HPDE6-E6E7 (cell line): Measurements from ENCODE around the gene IFI16.
"Not testable (repeated sequence)": the region's sequence is repeated elsewhere in the genome, so short reads cannot be mapped to it uniquely, and the experiment has no call there.

Experiments
- DNase-seq: peaks from one replicate; pipeline ENCODE4 v3.0.0; 2011; ENCODE audit warnings: missing footprints; ENCODE audit errors: extremely low spot score

Gene IFI16

GRCh38 chr1:159009704-159010361, at the start of gene IFI16:
TSS of gene IFI16 (plus strand) at chr1:159009907. CDS start at chr1:159014681, 4,774 bp downstream.
- peak; percentile 86 for DNase-seq

DNA sequence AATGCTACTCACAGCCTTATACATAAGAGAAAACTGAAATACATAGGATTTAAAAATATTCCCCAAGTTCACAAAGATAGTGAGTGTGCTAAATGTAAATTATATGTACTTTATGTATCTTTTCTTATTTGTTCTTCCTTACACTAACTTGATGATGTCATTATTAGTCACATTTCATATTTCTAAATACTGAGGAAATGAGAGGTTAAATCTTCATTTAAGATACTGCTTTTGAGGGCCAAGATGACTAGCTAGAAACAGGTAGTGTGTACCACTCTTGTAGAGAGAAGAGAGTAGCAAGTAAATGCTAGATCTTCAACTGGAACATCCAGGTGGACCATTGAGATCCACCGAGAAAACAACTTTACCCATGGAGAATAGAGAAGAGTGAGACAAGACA, 48.5 kb upstream of the IFI16 start:
- no peak for DNase-seq

GRCh38 chr1:158962983-158963382, 46.7 kb upstream of the IFI16 start:
- no peak for DNase-seq

- peak; percentile 15 for DNase-seq
Observed at GRCh38 chr1:158969166-158969565, 40.5 kb upstream of the IFI16 start.

- no peak for DNase-seq
Observed at GRCh38 chr1:158969855-158970254, 39.9 kb upstream of the IFI16 start.

GRCh38 chr1:158972841-158973240, 36.9 kb upstream of the IFI16 start:
- DNase-seq = peak; percentile 21

DNA sequence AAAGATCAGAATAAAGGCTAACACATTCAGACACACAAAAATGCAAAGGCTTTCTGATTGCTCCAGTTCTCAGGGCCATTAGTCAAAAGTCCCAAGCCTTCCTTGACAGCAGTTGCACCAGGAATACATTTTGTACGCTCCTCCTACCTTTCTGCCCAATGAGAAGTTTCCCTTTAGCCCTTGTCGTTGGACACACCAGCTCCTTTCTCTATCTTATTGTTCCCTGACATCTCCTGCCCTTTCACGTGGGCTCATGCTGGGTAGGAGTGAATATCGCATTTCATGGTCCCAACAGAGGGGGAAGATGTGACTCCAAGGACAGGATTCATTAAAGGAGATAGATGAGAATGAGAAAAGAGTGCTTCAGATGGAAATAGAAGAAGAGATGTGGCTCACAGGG, 33.5 kb upstream of the IFI16 start:
- DNase-seq = no peak

- DNase-seq = no peak
Observed at GRCh38 chr1:158978730-158979129, 31.0 kb upstream of the IFI16 start.

- no peak for DNase-seq
Observed at GRCh38 chr1:158979229-158979628, 30.5 kb upstream of the IFI16 start.

DNA sequence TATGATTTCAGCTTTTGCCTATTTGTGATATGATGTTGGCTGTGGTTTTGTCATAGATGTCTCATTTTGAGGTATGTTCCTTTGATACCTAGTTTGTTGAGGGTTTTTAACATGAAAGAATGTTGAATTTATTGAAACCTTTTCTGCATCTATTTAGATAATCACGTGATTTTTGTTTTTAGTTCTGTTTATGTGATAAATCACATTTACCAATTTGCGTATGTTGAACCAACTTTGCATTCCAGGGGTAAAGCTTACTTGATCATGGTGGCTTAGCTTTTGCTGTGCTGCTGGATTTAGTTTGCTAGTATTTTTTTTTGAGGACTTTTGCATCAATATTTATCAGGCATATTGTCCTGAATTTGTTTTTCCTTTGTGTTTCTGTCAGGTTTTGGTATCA, 26.5 kb upstream of the IFI16 start:
- DNase-seq = no peak

DNA sequence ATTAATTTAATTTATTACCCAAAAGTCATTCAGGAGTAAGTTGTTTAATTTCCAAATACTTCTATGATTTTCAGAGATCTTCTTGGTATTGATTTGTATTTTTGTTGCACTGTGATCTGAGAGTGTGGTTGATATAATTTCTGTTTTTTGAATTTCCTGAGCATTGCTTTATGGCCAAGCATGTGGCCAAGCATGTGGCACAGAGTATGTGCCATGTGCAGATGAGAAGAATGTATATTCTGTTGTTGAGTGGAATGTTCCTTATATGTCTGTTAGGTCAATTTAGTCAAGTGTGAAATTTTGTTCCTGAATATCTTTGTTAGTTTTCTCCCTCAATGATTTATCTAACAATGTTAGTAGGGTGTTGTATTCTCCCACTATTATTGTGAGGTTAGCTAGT, 25.3 kb upstream of the IFI16 start:
- no peak for DNase-seq

DNA sequence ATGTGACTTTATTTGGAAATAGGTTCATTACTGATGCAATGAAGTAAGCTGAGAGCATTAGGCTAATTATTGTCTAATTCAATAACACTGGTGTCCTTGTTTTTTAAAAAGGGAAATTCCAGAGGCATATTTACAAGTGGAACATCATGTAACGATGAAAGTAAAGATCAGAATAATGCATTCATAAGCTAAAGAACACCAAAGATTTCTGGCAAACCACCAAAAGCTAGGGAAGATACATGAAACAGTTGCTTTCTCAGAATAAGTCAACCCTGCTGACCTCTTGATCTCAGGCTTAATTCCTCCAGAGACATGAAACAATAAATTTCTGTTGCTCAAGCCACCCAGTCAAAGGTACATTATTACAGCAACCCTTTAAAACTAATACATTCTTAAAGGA, 20.3 kb upstream of the IFI16 start:
- no peak for DNase-seq

DNA sequence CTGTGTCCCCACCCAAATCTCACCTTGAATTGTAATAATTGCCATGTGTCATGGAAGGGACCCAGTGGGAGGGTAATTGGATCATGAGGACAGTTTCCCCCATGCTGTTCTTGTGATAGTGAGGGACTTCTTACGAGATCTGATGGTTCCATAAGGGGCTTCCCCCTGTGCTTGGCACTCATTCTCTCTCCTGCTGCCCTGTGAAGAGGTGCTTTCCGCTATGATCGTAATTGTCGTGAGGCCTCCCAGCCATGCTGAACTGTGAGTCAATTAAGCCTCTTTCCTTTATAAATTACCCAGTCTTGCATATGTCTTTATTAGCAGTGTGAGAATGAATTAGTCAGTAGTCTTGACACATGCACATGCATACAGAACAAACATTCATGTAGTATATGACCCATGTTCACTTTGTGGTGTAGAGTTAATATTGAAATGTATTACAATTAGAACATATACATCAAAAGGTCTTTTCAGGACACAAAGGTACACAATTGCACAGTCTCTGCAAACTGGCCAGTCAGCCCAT, 16.9 kb upstream of the IFI16 start:
- DNase-seq = no peak

DNA sequence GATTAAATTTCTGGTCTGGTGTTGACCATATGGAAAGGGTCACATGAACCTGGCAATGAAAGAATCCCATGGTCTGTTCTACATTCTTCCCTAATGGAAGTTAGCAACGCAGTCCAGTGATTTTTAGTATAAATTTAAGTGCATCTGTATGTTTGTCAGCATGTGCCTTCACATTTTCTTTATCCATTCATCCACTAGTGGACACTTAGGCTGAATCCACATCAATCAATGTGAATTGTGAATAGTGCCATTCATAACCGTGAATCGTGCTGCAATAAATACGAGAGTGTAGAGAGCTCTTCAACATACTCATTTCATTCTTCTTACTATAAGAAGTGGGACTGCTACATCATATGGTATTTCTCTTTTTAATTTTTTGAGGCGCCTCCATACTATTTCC, 12.7 kb upstream of the IFI16 start:
- no peak for DNase-seq

DNA sequence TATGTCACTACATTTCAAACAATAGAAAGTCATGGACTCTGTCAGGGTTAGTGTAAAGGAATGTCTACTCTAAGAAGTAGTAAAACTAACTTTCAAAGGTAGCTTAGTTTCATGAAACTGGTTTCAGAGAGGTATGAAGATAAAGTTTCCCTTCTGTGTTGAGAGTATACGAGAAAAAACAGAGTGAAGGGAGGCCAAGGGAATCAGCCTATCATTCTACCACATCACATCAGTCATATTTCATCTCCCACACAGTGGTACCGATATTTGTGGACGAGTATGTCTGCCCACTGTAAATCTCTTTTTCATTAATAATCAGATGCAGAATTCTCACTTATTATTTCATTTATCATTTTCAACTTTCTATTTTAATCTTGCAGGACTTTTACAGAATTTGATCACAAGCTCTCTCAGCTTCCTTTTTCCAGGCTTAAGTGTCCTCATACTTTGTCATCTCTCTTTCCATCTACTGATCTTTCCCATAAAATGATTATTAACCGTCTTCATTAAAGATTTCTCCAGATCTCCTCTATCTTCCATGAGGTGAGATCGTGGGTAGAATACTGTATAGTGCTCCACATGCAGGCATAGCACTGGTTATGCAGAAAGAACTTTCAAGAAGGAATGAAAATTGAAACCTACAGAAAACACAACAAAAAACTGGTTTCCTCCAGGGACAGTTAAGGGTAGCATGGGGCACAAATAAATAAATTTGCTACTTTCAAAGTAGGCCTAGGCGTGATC, 11.5 kb upstream of the IFI16 start:
- DNase-seq = no peak

GRCh38 chr1:158998781-158999161, 10.9 kb upstream of the IFI16 start:
- DNase-seq = no peak

GRCh38 chr1:158999316-159000069, 10.2 kb upstream of the IFI16 start:
- DNase-seq = no peak

- DNase-seq = no peak
Observed at GRCh38 chr1:159000070-159000409, 9.7 kb upstream of the IFI16 start.

DNA sequence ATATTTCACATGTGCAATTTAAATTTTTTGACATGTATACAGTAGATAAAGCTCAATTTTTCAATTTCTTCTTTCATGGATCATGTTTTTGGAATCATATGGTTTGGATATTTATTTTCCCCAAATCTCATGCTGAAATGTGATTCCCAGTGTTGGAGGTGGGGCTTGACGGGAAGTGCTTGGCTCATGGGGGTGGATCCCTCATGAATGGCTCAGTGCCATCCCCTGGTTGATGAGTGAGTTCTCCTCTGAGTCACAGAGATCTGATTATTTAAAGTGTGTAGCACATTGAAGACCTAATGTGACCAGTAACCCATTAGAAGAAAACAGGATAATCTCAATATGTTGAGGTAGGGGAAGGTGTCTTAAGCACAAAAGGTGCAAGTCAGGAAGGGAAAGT, 9.1 kb upstream of the IFI16 start:
- DNase-seq = peak; percentile 76

- no peak for DNase-seq
Observed at GRCh38 chr1:159005161-159005560, 4.5 kb upstream of the IFI16 start.

DNA sequence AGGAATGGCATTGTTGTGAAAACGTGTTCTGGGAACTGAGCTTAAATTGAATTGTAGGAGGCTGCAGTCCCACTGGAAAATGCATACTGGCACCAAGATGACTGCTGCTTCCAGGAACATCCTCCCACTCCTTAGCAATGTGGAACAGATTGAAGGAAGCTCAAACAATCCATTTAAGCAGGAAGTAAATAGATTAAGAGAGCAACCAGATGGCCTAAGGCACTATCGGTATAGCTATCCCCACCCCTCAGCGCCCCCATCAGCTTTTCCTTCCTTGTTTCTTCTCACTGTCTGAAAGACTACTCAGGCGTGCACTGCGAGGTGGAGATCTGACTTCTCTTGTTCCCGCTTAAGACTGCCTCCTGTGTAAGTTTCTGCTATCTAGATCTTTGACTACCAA, 4.0 kb upstream of the IFI16 start:
- DNase-seq = no peak

DNA sequence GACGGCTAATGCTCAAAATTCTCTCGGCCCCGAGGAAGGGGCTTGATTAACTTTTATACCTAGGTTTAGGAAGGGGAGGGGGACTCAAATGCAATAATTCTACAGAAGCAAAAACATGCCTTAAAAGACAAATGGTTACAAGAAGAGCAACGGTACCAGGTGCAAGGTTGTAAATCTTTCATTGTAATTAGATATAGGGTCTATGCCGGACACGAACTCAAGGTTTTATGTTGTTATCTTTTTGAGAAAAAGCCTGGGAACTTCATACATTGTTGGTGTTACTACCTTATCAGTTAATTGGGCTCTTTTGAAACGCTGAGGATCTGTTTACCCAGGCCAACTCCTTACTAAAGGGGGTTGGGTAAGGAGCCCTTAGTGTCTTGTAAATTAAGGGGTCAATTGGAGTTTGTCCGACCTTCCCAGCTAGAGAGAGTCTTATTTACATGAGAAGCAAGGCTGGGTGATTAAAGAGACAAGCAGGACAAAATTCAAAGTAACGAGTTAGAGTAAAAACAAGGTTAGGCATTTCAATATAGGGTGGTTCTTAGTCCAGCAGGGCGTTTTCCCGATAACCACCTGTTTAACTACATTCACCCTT, 3.4 kb upstream of the IFI16 start:
- DNase-seq = not testable (repeated sequence)
